GM12892 (cell line): ENCODE results near the gene POU2AF1.

Experiments
- DNase-seq: peaks from one replicate; pipeline ENCODE4 v3.0.0; 2011; ENCODE audit not compliant: insufficient read length
- FAIRE-seq: peaks from 2 replicates; lab custom pipeline; 2011; peaks lifted over from hg19 to GRCh38; lab: Jason Lieb, UNC
- POLR2A ChIP-seq: IDR thresholded peaks from 2 replicates; pipeline ENCODE4 v1.6.1; 2011; ENCODE audit warnings: low read depth, low read length, control low read depth
- POLR2AphosphoS5 ChIP-seq: IDR thresholded peaks from 2 replicates; pipeline ENCODE4 v1.6.1; 2011; ENCODE audit warnings: low read depth, low read length, control low read depth
- TAF1 ChIP-seq: IDR thresholded peaks from 2 replicates; pipeline ENCODE4 v1.6.1; 2011; ENCODE audit warnings: low read depth, mild to moderate bottlenecking, control low read depth, low read length, borderline replicate concordance

The POU2AF1 gene

DNA sequence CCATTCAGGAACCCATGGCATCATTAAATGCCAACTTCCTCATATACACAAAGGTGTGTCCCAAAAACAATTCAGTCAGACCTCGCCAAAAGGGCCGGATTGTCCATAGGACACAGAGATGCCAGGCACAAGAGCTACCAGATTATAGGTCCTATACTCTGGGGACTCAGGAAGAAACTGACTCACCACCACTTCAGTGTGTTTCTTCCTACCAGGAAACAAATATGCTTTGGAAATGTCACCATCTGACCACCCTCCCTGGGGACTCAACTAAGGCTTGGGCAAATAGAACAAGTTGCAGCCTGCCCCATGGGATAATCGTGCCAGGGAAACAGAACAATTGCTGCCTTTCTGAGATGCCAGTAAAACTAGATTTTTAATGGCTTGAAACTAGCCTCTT lies 69.0 kb downstream of the POU2AF1 start:
- DNase-seq (no peak), FAIRE-seq (no peak)
- no peak for TF ChIP-seq POLR2A
- TF ChIP-seq POLR2AphosphoS5, result no peak
- no peak for TF ChIP-seq TAF1

DNA sequence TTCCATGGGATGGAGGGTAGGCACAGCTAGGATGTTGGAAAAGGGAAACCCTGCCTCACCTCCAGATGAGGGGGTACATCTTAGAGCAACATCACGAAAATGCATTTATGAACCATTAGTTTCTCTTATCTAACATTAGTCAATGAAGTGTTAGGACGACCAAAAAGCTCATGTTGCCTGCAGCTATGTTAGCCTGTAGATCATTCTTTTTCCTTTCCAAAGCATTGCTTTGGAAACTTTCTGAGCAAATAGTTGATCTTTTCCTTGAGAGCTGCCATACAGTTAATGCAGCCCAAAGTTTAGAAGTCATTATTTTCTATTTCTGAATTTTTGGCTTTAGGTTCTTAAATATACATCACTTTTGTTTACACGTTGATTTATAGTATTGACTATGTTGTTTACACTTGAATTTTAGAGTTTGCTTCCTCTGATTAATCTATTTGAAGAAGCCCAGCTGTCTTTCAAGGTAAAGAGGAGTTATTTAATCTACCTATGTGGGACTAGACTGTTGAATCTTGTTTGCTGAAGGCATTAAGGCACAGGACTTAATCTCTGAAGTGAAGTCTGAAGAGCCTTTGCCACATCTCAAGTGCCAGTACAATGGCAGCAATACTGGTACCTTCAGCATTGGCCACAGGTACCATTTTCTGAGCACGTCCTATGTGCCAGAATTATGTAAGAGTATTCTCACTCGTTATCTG lies 69.7 kb downstream of the POU2AF1 start:
- no peak for DNase-seq
- no peak for FAIRE-seq
- TF ChIP-seq TAF1, result no peak
- TF ChIP-seq POLR2AphosphoS5, result no peak
- TF ChIP-seq POLR2A, result no peak

DNA sequence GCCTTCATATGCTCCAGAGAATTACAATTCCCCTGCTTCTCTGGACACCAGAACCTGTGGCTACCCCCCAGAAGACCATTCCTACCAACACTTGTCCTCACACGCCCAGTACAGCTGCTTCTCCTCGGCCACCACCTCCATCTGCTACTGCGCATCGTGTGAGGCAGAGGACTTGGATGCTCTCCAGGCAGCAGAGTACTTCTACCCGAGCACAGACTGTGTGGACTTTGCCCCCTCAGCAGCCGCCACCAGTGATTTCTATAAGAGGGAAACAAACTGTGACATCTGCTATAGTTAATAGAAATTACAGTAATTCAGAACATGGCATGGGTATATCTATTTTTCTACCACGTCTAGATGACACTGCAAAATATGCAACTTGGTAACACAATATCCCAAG lies 70.9 kb downstream of the POU2AF1 start:
- TF ChIP-seq POLR2A (no peak), POLR2AphosphoS5 (no peak), TAF1 (no peak)
- FAIRE-seq (no peak), DNase-seq (no peak)

DNA sequence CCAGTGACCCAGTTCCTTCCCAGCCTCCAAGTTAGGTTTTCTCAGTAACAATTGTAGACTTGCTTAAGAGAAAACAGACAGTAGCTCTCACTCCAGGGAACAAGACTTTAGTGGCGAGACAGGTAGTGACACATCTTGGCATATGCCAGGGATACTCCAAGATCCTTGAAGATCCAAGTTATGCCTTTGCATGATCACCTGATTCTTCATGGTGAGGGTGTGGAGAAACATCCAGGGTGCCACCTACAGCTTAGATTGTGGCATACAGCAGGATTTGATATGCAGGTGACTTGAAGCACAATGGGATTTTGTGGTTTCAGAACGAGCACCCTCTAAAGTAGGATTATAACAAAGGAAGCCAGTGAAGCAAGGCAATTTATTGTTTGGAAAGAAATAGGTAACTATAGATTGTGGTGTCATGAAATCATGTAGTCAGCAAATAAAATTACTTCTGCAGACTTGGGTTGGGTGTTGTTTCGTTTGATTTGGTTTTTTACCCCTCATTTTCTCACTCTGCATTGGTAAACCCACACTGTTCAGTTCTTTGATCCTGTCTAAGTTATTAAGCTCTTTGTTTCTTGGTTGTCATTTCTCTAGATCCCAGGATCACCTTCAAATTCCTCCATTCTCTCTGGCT lies 71.5 kb downstream of the POU2AF1 start:
- TF ChIP-seq POLR2AphosphoS5, result no peak
- no peak for TF ChIP-seq POLR2A
- no peak for TF ChIP-seq TAF1
- FAIRE-seq, result no peak
- DNase-seq, result no peak

DNA sequence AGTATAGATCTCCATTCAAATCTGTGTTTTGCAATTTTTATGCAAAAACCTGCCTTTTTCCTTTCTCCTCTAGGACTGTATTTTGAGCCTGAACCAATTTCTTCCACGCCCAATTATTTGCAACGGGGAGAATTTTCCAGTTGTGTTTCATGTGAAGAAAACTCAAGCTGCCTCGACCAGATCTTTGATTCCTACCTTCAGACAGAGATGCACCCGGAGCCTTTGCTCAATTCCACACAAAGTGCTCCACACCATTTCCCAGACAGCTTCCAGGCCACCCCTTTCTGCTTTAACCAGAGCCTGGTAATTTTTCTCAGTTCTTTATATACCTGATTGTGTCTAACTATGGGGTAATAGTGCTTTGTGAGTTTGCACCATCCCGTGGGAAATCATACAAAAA lies 72.8 kb downstream of the POU2AF1 start:
- DNase-seq (no peak), FAIRE-seq (no peak)
- no peak for TF ChIP-seq TAF1
- TF ChIP-seq POLR2A, result no peak
- TF ChIP-seq POLR2AphosphoS5, result no peak

DNA sequence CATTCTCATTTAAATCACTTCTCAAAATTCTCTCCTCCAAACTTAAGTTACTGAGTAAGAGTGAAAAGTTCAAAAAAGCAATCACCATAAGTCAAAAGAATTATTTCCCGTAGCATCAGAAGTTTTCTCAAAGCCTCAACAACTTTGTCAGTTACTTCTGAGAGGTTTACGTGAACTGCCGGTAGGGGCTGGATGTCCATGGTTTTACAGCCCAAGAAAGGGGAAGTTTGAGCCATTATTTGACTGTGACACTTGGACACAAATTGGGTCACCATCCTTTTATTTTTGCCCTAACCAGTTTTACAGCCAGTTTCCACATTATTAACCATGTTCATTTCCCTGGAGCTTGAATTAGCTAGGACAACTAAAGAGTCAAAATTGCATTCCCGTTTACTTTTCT lies 73.2 kb downstream of the POU2AF1 start:
- no peak for TF ChIP-seq POLR2AphosphoS5
- TF ChIP-seq TAF1, result no peak
- TF ChIP-seq POLR2A, result no peak
- no peak for FAIRE-seq
- no peak for DNase-seq

DNA sequence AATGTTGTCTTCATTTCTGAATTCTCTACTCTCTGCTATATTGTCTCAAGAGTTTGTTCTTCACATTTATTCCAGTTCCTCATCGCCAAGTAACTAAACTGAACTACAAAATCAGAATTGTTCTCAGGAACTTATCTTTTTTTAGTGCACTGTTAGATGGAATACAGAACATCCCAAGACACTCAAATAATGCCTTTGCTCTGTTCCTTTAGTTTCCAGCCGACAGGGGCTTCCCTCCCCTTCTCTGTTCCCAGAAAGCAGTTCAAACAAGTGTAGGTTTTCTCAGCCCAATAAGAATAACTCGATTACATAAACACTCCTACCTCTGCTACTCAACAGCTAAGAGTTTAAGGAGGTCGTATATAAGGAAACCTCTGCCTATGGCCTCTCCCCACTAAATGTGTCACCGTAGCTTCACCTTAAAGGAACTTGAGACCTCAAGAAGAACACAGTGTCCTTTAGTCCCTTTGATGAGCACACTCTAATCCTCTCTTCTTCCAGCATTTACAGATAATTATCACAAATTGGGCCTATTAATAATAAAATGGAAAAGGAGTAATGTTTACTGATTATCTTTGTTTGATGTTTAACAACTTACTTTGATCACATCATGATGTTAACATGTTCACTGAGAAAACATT lies 73.8 kb downstream of the POU2AF1 start:
- peak; percentile 72 for FAIRE-seq
- DNase-seq, result no peak
- no peak for TF ChIP-seq POLR2AphosphoS5
- no peak for TF ChIP-seq TAF1
- TF ChIP-seq POLR2A, result no peak

DNA sequence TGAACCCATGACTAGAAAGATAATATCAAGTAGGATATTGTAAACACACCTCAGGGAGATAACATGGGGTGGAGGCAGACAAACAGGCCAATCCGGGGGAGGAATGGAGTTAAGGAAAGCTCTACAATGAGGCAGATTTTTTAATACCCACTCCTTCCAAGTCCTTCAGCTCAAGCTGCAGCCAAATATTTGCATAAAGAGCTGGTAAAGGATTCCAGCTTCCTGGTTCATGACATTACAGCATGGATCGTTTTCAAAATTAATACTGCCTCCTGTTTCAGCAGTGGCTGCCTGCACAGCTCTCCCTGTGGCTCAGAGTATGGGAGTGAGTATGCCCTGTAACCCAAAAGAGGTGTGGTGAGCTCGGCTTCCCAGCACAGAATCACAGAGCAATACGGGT lies 75.6 kb downstream of the POU2AF1 start:
- no peak for TF ChIP-seq POLR2AphosphoS5
- no peak for TF ChIP-seq POLR2A
- TF ChIP-seq TAF1, result no peak
- FAIRE-seq, result no peak
- no peak for DNase-seq

DNA sequence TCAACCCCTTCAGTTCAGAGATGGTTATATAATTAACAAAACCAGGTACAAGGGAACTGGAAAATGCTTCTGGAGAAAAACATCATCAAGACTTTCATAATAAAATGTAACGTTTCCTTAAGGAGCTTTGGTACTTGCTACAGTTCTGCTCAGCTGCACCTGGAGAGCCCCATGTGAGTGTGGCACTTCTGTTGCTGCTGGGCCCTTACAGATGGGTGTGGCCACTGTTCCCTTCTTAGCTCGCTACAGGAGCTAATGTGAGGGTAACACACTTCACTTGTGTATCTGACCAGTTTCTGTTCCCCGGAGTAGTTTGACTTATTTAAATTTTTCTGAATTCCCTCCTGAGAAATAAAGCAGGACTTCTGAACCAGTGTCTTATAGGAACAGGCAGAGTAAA lies 76.8 kb downstream of the POU2AF1 start:
- DNase-seq (no peak), FAIRE-seq (no peak)
- no peak for TF ChIP-seq POLR2A
- no peak for TF ChIP-seq TAF1
- TF ChIP-seq POLR2AphosphoS5, result no peak
